Measurements from ENCODE around the gene MAZ.
"Not testable (repeated sequence)": the region's sequence is repeated elsewhere in the genome, so short reads cannot be mapped to it uniquely, and the experiment has no call there.

MAZ gene

GRCh38 chr16:29825145-29826044 lies 19.1 kb downstream of the MAZ start:
- DNase-seq (ENCODE audit: low read depth) = no peak

GRCh38 chr16:29826342-29826695 lies 20.0 kb downstream of the MAZ start:
- DNase-seq (ENCODE audit: low read depth) = no peak

- DNase-seq (ENCODE audit: low read depth) = no peak
Measured at GRCh38 chr16:29830774-29831173, 24.4 kb downstream of the MAZ start.

- no peak for DNase-seq (ENCODE audit: low read depth)
Measured at GRCh38 chr16:29831490-29831889, 25.2 kb downstream of the MAZ start.

GRCh38 chr16:29833219-29833618 lies 26.9 kb downstream of the MAZ start:
- not testable (repeated sequence) for DNase-seq (ENCODE audit: low read depth)

- DNase-seq (ENCODE audit: low read depth) = no peak
Measured at GRCh38 chr16:29834079-29834478, 27.8 kb downstream of the MAZ start.

- DNase-seq (ENCODE audit: low read depth) = no peak
Measured at GRCh38 chr16:29835926-29836325, 29.6 kb downstream of the MAZ start.

GRCh38 chr16:29836623-29837022 lies 30.3 kb downstream of the MAZ start:
- DNase-seq (ENCODE audit: low read depth) = no peak

GRCh38 chr16:29837841-29838240 lies 31.5 kb downstream of the MAZ start:
- DNase-seq (ENCODE audit: low read depth) = no peak

GRCh38 chr16:29839822-29840221 lies 33.5 kb downstream of the MAZ start:
- no peak for DNase-seq (ENCODE audit: low read depth)

- no peak for DNase-seq (ENCODE audit: low read depth)
Measured at GRCh38 chr16:29840240-29840639, 33.9 kb downstream of the MAZ start.

- no peak for DNase-seq (ENCODE audit: low read depth)
Measured at GRCh38 chr16:29841631-29842030, 35.3 kb downstream of the MAZ start.

- no peak for DNase-seq (ENCODE audit: low read depth)
Measured at GRCh38 chr16:29842732-29843346, 36.5 kb downstream of the MAZ start.

- DNase-seq (ENCODE audit: low read depth) = no peak
Measured at GRCh38 chr16:29843931-29844330, 37.6 kb downstream of the MAZ start.

GRCh38 chr16:29844575-29845331 lies 38.4 kb downstream of the MAZ start:
- DNase-seq (ENCODE audit: low read depth) = no peak

- no peak for DNase-seq (ENCODE audit: low read depth)
Measured at GRCh38 chr16:29845656-29846055, 39.3 kb downstream of the MAZ start.

- DNase-seq (ENCODE audit: low read depth) = peak; percentile 75
Measured at GRCh38 chr16:29848420-29849297, 42.3 kb downstream of the MAZ start.

GRCh38 chr16:29849505-29849904 lies 43.2 kb downstream of the MAZ start:
- DNase-seq (ENCODE audit: low read depth) = no peak

GRCh38 chr16:29850998-29851397 lies 44.7 kb downstream of the MAZ start:
- DNase-seq (ENCODE audit: low read depth) = no peak

GRCh38 chr16:29852654-29853053 lies 46.3 kb downstream of the MAZ start:
- no peak for DNase-seq (ENCODE audit: low read depth)

GRCh38 chr16:29854520-29855100 lies 48.3 kb downstream of the MAZ start:
- DNase-seq (ENCODE audit: low read depth) = no peak

Data from T follicular helper cell (primary cell).